HG02943 (cell line): ENCODE data around the gene PFKFB4.

Experiments used
- ATAC-seq: cut with Tn5 transposase; IDR thresholded peaks from one replicate; pipeline ENCODE4 v1.9.1; 2021; ENCODE audit warnings: mild to moderate bottlenecking, low read depth, moderate library complexity; ENCODE audit not compliant: unreplicated experiment

The PFKFB4 gene

DNA sequence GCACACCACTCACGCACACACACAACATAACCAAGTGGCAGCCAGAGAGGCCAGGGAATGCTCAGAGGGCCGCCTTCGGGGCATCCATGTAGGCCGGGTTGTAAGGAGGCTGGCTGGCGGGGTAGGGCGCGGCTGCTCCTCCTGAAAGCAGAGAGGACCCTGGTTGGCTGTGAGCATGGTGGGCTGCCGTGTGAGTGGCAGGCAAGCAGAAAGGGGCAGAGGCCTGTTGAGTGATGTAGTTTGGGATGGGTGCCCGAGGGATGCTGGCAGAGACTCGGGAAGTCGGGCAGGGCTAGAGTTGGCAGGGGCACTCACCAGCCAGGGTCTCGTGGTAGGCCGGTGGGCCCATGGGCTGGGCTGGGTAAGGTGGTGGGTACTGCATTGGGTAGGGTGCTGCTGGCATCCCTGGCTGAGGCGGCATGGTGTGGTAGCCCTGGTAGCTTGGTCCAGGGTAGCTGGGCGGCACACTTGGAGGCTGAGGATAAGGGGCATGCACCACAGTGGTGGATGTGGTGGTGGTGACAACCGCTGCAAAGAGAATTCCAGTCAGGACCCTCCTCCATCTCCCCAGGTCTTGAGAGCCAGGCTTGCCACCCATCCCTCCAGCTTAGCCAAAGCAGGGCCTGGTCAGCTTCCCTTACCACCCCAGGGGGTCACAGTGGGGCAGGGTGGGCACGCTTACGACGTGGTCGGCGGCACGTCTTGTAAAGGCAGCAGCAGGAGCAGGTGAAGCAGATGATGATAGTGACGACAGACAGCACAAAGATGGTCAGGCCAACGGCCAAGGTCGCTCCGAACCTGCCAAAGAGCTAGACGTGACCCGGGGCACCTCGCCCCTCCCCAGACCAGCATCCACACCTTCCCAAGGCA lies 87.3 kb downstream of the PFKFB4 start:
- no peak for ATAC-seq

GRCh38 chr3:48468329-48468731 lies 88.3 kb downstream of the PFKFB4 start:
- no peak for ATAC-seq
